ENCODE results near the gene MEGF6. TPM values are rescaled to one million over a fixed set of nuclear protein-coding genes. Genes with fewer than 3 reads are reported as not detected.

Gene MEGF6
- total and polyA plus RNA-seq, 2 of the 8 experiments (the other 6 are each of a cell fraction or from before 2014, with no cell fraction given): 4.1 to 14.8 TPM

DNA sequence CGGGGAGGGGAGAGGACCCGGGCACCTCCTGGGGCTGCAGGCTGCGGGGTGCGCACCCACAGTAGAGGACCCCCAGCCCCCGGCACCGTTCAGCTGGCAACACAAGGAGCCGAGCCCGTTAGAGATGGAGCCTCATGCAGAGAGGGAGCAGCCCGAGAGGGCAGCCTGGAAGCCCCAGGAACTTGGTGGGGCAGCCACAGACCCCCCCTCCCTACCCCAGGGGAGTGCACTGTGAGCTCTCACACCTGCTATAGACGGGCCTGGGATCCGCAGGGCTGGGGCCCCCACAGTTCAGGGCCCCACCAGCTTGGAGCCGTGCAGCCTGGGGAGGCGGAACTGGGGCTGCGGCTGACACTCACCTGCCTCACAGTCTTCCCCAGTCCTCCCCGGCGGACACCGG lies 109.9 kb downstream of the MEGF6 start (continued):
- TF ChIP-seq, protein P1, sequence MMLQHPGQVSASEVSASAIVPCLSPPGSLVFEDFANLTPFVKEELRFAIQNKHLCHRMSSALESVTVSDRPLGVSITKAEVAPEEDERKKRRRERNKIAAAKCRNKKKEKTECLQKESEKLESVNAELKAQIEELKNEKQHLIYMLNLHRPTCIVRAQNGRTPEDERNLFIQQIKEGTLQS (IDR thresholded peaks at IDR 0.05; ENCODE audit: insufficient read depth, low read depth, low read length): no peak
- TF ChIP-seq SIRT6 (IDR thresholded peaks at IDR 0.05; ENCODE audit: low read length) (no peak), PHF8 (conservative IDR thresholded peaks at IDR 0.05; ENCODE audit: low read depth, low read length) (no peak), SIX5 (IDR thresholded peaks at IDR 0.05; ENCODE audit: low read depth, low read length) (no peak), KDM4A (IDR thresholded peaks at IDR 0.05; ENCODE audit: low read depth, low read length, severe bottlenecking) (no peak), JUN (IDR thresholded peaks at IDR 0.05; ENCODE audit: low read depth, low read length) (no peak), YY1 (IDR thresholded peaks at IDR 0.05; ENCODE audit: low read depth, low read length) (no peak), POLR2A (IDR thresholded peaks at IDR 0.05; ENCODE audit: control extremely low read depth in 1 of 2, low read depth in 2 of 2, low read length in 2 of 2) (no peak), CHD1 (IDR thresholded peaks at IDR 0.05; ENCODE audit: low read depth, low read length) (no peak)

Data from H1 (cell line).